Suprapubic skin (tissue), 4 donors: ENCODE data around the gene KDM4B. TPM values are rescaled to one million over a fixed set of nuclear protein-coding genes. Genes with fewer than 3 reads are reported as not detected.

Experiments used
- DNase-seq, 2 donors: peaks; one replicate each; pipeline ENCODE4 v3.0.0-alpha.2; 2019; ENCODE audit warnings: low spot score in 2 of 2
- H3K27ac ChIP-seq: fragments of 200-600 bp; sonication (generic); one replicate; pipeline ENCODE4 v1.5.1; 2019
- H3K27me3 ChIP-seq: fragments of 200-600 bp; sonication (generic); one replicate; pipeline ENCODE4 v1.5.1; 2019
- H3K36me3 ChIP-seq: fragments of 200-600 bp; sonication (generic); one replicate; pipeline ENCODE4 v1.5.1; 2019
- H3K4me1 ChIP-seq: fragments of 200-600 bp; sonication (generic); one replicate; pipeline ENCODE4 v1.5.1; 2019
- H3K4me3 ChIP-seq: fragments of 200-600 bp; sonication (generic); one replicate; pipeline ENCODE4 v1.5.1; 2019; ENCODE audit warnings: mild to moderate bottlenecking
- H3K9me3 ChIP-seq: fragments of 200-600 bp; sonication (generic); one replicate; pipeline ENCODE4 v1.5.1; 2019
- EP300 ChIP-seq: sonication (generic); formaldehyde crosslinking; IDR thresholded peaks from one replicate; pipeline ENCODE4 v1.6.1; 2017; ENCODE audit warnings: antibody characterized with exemption
- POLR2A ChIP-seq, 2 donors: fragments of 450-650 bp; IDR thresholded peaks; one replicate each; pipeline ENCODE4 v1.6.1; 2017; ENCODE audit warnings: antibody characterized with exemption in 2 of 2, mild to moderate bottlenecking in 2 of 2, moderate library complexity in 2 of 2
- POLR2AphosphoS5 ChIP-seq, 3 donors: sonication (generic); formaldehyde crosslinking; IDR thresholded peaks; one replicate each; pipeline ENCODE4 v1.6.1; 2017; ENCODE audit warnings: antibody characterized with exemption in 3 of 3
- WGBS: methylation state at CpG from one replicate; pipeline ENCODE4 v1.1.5; 2018; 5-methylcytosine and 5-hydroxymethylcytosine counted together
- total RNA-seq, 4 donors: library from RNA; depleted of rRNA; stranded (reverse); fragments of >200 nt; gene quantifications; one replicate each; pipeline ENCODE4 v1.1.0, GENCODE V29; 2016
- TF ChIP-seq, protein P1 (sequence below), 2 donors: fragments of 200-600 bp in 1 of 2; fragments of 450-650 bp in 1 of 2; sonication (generic) in 1 of 2; IDR thresholded peaks; one replicate each; pipeline ENCODE4 v1.5.1; 2016 to 2019; ENCODE audit warnings: antibody characterized with exemption in 2 of 2, mild to moderate bottlenecking in 1 of 2, moderate library complexity in 1 of 2

KDM4B gene
- total RNA-seq, 4 donors from 2014 or later = 34.2 to 82.7 (median 48.7) TPM

DNA sequence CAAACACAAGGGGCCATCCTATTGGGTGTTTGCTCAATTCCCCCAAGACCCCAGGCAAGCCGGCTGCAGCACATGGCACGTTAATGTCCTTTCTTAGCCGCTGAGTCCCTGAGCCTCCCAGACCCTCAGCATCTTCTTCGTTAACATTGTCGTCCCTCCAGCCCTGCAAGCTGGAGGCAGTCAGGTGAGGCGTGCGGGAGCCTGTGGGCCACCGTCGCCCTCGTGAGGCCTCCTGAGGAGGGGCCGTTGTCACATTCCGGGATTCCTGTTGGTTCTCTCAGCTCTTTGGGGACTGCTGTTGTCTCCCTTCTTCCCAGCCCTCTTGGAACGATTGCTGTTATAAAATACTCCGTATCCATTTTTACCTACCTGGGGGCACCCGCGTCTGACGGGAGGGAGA is 140.6 kb downstream of the KDM4B start:
- no peak for DNase-seq
- Histone ChIP-seq H3K27ac (no peak overlapping the region), H3K9me3 (no peaks in the 10 kb centered on the region), H3K4me3 (no peak overlapping the region), H3K27me3 (no peaks in the 10 kb centered on the region), H3K4me1 (peaks cover 7% of the 10 kb centered on the region), H3K36me3 (peaks cover 67% of the 10 kb centered on the region)
- TF ChIP-seq EP300 = no peak
- no peak for TF ChIP-seq POLR2A (IDR thresholded peaks at IDR 0.05)
- TF ChIP-seq, protein P1, sequence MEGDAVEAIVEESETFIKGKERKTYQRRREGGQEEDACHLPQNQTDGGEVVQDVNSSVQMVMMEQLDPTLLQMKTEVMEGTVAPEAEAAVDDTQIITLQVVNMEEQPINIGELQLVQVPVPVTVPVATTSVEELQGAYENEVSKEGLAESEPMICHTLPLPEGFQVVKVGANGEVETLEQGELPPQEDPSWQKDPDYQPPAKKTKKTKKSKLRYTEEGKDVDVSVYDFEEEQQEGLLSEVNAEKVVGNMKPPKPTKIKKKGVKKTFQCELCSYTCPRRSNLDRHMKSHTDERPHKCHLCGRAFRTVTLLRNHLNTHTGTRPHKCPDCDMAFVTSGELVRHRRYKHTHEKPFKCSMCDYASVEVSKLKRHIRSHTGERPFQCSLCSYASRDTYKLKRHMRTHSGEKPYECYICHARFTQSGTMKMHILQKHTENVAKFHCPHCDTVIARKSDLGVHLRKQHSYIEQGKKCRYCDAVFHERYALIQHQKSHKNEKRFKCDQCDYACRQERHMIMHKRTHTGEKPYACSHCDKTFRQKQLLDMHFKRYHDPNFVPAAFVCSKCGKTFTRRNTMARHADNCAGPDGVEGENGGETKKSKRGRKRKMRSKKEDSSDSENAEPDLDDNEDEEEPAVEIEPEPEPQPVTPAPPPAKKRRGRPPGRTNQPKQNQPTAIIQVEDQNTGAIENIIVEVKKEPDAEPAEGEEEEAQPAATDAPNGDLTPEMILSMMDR (IDR thresholded peaks at IDR 0.05) = no peak
- TF ChIP-seq POLR2AphosphoS5 (IDR thresholded peaks at IDR 0.05) = no peak
- WGBS = 94% methylated on average over 17 of the region's 17 CpGs

DNA sequence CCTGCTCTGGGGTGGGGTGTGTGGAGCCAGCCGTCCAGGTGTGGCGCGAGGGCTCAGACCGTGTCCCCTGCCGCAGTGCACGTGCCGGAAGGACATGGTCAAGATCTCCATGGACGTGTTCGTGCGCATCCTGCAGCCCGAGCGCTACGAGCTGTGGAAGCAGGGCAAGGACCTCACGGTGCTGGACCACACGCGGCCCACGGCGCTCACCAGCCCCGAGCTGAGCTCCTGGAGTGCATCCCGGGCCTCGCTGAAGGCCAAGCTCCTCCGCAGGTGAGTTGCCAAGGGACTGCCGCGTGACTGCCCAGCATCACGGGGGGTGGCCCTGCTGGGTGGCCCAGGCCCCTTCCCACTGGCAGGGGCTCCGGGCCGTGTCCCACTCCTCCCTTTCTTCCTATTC is 141.6 kb downstream of the KDM4B start:
- DNase-seq = no peak
- WGBS = 90% methylated on average over 23 of the region's 27 CpGs
- no peak overlapping the region for H3K4me3 ChIP-seq
- no peaks in the 10 kb centered on the region for H3K4me1 ChIP-seq
- peaks cover 67% of the 10 kb centered on the region for H3K36me3 ChIP-seq
- no peak overlapping the region for H3K27ac ChIP-seq
- no peaks in the 10 kb centered on the region for H3K27me3 ChIP-seq
- no peaks in the 10 kb centered on the region for H3K9me3 ChIP-seq
- no peak for TF ChIP-seq POLR2AphosphoS5 (IDR thresholded peaks at IDR 0.05)
- TF ChIP-seq POLR2A (IDR thresholded peaks at IDR 0.05) = no peak
- TF ChIP-seq EP300 = no peak
- TF ChIP-seq, protein P1 (IDR thresholded peaks at IDR 0.05) = no peak

DNA sequence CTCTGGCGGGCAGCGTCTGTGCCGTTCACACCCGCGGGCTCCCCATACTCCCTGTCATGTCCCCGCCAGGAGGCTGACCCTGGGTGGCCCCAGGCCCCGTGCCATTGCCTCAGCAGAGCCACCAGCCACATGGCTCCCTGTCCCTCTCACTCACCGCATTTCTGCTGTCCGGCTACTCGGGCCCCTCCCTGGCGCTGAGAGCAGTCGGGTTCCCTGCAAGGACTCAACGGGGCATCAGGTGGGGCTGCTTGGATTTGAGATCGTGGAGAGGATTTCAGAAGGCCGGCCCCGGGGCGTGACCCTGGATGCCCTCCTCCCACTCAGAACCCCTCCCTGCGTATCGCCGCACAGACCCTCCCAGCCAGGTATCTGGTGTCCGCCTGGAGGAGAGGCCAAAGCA is 142.1 kb downstream of the KDM4B start:
- no peaks in the 10 kb centered on the region for H3K9me3 ChIP-seq
- H3K27ac ChIP-seq = no peak overlapping the region
- no peak overlapping the region for H3K4me3 ChIP-seq
- no peak for DNase-seq
- H3K27me3 ChIP-seq = no peaks in the 10 kb centered on the region
- no peaks in the 10 kb centered on the region for H3K4me1 ChIP-seq
- WGBS = 98% methylated on average over 8 of the region's 21 CpGs
- H3K36me3 ChIP-seq = peaks cover 67% of the 10 kb centered on the region
- TF ChIP-seq POLR2A (IDR thresholded peaks at IDR 0.05) (no peak), POLR2AphosphoS5 (IDR thresholded peaks at IDR 0.05) (no peak), EP300 (no peak)
- TF ChIP-seq, protein P1 (IDR thresholded peaks at IDR 0.05) = no peak

DNA sequence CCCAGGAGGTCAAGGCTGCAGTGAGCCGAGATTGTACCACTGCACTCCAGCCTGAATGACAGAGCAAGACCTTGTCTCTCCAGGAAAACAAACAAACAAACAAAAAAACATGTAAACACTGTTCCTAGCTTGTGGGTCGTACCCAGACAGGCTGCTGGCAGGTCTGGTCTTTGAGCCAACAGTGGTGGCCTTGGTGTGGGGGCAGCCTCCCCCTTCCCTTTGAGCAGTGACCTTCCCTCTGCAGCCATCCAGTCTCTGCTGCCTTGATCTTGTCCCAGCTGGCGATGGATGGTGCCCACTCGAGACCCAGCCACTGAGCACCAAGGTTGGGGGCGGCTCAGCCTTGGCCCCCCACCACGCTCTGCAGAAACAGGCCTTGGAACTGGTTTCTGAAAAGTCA is 143.3 kb downstream of the KDM4B start:
- TF ChIP-seq POLR2A (IDR thresholded peaks at IDR 0.05) (no peak), EP300 (no peak), POLR2AphosphoS5 (IDR thresholded peaks at IDR 0.05) (no peak)
- TF ChIP-seq, protein P1 (IDR thresholded peaks at IDR 0.05) = no peak
- H3K9me3 ChIP-seq = no peaks in the 10 kb centered on the region
- H3K27ac ChIP-seq = no peak overlapping the region
- 94% methylated on average over 6 of the region's 6 CpGs for WGBS
- peaks cover 59% of the 10 kb centered on the region for H3K36me3 ChIP-seq
- H3K27me3 ChIP-seq = no peaks in the 10 kb centered on the region
- no peak overlapping the region for H3K4me3 ChIP-seq
- DNase-seq = no peak
- H3K4me1 ChIP-seq = no peaks in the 10 kb centered on the region

DNA sequence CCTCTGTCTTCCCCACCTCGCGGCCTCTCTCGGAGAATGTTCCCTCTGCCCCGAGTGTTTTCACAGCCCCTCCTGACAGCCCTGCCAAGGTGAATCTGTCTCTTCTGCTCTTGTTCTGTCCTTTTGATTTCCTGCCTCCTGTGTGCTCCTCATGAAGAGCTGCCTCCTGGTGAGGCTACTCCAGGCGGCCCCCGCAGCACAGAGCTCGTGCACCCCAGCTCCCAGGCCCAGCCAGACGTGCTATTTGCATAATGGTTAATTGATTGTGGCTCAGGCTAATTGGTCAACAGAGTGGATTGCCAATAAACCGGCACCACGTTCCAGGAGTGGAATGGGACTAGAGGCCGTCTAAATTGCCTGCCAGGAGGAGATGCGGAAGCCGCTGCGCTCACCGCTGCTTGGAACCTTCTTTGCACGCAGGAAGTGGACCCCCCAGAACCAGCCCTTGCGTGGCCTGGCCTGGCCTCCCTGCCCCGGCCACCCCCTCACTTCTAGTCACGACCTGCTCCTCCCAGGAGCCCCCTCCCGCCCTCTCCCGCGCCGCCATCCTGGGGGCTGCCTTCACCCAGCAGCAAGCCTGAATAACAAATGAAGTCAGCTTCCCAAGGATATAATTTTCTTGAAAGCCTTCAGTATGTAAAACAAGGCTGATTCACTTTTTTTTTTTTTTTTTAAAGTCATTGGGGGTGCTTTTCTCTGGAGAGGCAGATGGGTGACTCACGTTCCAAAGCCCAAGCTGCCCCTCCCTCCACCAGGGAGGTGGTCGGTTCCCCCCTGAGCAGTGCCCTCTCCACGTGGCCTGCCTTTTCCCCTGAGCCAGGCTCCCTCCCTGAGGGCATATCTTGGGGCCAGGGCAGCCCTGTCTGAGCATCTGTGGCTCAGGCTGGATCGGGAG is 144.0 kb downstream of the KDM4B start:
- Histone ChIP-seq H3K4me3 (no peak overlapping the region), H3K27me3 (no peaks in the 10 kb centered on the region), H3K36me3 (peaks cover 53% of the 10 kb centered on the region), H3K9me3 (no peaks in the 10 kb centered on the region), H3K4me1 (no peaks in the 10 kb centered on the region), H3K27ac (no peak overlapping the region)
- TF ChIP-seq, protein P1 (IDR thresholded peaks at IDR 0.05) = no peak
- TF ChIP-seq POLR2A (IDR thresholded peaks at IDR 0.05) (no peak), POLR2AphosphoS5 (IDR thresholded peaks at IDR 0.05) (no peak), EP300 (no peak)
- no peak for DNase-seq
- 76% methylated on average over 19 of the region's 27 CpGs for WGBS
